ENCODE data around the gene PRKG1. TPM values are rescaled to one million over a fixed set of nuclear protein-coding genes. Genes with fewer than 3 reads are reported as not detected.

Gene PRKG1
- total and polyA plus RNA-seq, 2 experiments from 2014 or later, result 18.2 to 21.1 TPM

DNA sequence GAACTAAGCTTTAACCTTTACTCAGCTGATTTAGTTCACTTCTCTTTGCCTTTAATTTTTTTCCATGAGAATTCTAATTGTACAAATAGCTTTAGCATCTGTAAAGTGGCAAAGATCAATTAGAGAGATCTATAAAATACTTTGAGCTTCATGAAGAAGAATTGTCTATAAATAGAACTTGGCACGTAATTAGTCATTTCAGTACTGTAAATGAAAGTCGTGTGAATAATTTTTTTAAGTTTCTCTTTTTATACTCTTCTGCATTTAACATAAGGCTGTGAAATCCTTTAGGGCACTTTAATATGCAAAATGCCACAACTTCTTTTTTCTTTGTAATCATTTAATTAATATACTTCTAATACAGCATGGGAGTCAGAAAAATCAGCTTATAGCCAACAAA, 447.3 kb downstream of the PRKG1 start:
- Histone ChIP-seq H3K4me2 (no peak overlapping the region), H3K4me1 (ENCODE audit: insufficient read depth) (peaks cover 7% of the 10 kb centered on the region), H2AFZ (no peak overlapping the region), H3K27me3 (ENCODE audit: insufficient read depth) (no peaks in the 10 kb centered on the region), H3K9me2 (ENCODE audit: insufficient read depth) (no peaks in the 10 kb centered on the region), H3K27ac (ENCODE audit: low read depth) (no peak overlapping the region), H3K4me3 (no peak overlapping the region), H4K20me1 (replicated peaks; ENCODE audit: insufficient read depth) (no peaks in the 10 kb centered on the region), H3K36me3 (ENCODE audit: insufficient read depth) (no peaks in the 10 kb centered on the region), H3F3A (replicated peaks; ENCODE audit: low read depth) (no peaks in the 10 kb centered on the region), H3K79me2 (replicated peaks; ENCODE audit: insufficient read depth) (no peaks in the 10 kb centered on the region)
- H3K27me3 Mint-ChIP-seq (ENCODE audit: insufficient read depth, low read depth, poor library complexity), result no peaks in the 10 kb centered on the region
- no peaks in the 10 kb centered on the region for H3K36me3 Mint-ChIP-seq (ENCODE audit: low read depth)
- ATAC-seq (no peak), DNase-seq (ENCODE audit: low spot score) (no peak)
- H3K27ac Mint-ChIP-seq, result no peak overlapping the region
- H3K9me3 Mint-ChIP-seq, result no peaks in the 10 kb centered on the region; the same call in 2 of the 3 replicates
- TF ChIP-seq STAT1 (IDR thresholded peaks at IDR 0.05; ENCODE audit: unreplicated experiment) (no peak), POLR2AphosphoS5 (IDR thresholded peaks at IDR 0.05; ENCODE audit: low read depth) (no peak), CREB1 (CRISPR knock-in tag; IDR thresholded peaks at IDR 0.05; ENCODE audit: low read depth) (no peak), JUNB (IDR thresholded peaks at IDR 0.05; ENCODE audit: unreplicated experiment) (no peak), EZH2 (IDR thresholded peaks at IDR 0.05; ENCODE audit: low read depth, unreplicated experiment) (no peak), ZNF331 (CRISPR knock-in tag; IDR thresholded peaks at IDR 0.05; ENCODE audit: low read depth) (no peak), EZH2phosphoT487 (IDR thresholded peaks at IDR 0.05; ENCODE audit: unreplicated experiment) (no peak)
- TF ChIP-seq, protein P1, sequence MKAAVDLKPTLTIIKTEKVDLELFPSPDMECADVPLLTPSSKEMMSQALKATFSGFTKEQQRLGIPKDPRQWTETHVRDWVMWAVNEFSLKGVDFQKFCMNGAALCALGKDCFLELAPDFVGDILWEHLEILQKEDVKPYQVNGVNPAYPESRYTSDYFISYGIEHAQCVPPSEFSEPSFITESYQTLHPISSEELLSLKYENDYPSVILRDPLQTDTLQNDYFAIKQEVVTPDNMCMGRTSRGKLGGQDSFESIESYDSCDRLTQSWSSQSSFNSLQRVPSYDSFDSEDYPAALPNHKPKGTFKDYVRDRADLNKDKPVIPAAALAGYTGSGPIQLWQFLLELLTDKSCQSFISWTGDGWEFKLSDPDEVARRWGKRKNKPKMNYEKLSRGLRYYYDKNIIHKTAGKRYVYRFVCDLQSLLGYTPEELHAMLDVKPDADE (IDR thresholded peaks at IDR 0.05), result no peak
- TF ChIP-seq, protein P2, sequence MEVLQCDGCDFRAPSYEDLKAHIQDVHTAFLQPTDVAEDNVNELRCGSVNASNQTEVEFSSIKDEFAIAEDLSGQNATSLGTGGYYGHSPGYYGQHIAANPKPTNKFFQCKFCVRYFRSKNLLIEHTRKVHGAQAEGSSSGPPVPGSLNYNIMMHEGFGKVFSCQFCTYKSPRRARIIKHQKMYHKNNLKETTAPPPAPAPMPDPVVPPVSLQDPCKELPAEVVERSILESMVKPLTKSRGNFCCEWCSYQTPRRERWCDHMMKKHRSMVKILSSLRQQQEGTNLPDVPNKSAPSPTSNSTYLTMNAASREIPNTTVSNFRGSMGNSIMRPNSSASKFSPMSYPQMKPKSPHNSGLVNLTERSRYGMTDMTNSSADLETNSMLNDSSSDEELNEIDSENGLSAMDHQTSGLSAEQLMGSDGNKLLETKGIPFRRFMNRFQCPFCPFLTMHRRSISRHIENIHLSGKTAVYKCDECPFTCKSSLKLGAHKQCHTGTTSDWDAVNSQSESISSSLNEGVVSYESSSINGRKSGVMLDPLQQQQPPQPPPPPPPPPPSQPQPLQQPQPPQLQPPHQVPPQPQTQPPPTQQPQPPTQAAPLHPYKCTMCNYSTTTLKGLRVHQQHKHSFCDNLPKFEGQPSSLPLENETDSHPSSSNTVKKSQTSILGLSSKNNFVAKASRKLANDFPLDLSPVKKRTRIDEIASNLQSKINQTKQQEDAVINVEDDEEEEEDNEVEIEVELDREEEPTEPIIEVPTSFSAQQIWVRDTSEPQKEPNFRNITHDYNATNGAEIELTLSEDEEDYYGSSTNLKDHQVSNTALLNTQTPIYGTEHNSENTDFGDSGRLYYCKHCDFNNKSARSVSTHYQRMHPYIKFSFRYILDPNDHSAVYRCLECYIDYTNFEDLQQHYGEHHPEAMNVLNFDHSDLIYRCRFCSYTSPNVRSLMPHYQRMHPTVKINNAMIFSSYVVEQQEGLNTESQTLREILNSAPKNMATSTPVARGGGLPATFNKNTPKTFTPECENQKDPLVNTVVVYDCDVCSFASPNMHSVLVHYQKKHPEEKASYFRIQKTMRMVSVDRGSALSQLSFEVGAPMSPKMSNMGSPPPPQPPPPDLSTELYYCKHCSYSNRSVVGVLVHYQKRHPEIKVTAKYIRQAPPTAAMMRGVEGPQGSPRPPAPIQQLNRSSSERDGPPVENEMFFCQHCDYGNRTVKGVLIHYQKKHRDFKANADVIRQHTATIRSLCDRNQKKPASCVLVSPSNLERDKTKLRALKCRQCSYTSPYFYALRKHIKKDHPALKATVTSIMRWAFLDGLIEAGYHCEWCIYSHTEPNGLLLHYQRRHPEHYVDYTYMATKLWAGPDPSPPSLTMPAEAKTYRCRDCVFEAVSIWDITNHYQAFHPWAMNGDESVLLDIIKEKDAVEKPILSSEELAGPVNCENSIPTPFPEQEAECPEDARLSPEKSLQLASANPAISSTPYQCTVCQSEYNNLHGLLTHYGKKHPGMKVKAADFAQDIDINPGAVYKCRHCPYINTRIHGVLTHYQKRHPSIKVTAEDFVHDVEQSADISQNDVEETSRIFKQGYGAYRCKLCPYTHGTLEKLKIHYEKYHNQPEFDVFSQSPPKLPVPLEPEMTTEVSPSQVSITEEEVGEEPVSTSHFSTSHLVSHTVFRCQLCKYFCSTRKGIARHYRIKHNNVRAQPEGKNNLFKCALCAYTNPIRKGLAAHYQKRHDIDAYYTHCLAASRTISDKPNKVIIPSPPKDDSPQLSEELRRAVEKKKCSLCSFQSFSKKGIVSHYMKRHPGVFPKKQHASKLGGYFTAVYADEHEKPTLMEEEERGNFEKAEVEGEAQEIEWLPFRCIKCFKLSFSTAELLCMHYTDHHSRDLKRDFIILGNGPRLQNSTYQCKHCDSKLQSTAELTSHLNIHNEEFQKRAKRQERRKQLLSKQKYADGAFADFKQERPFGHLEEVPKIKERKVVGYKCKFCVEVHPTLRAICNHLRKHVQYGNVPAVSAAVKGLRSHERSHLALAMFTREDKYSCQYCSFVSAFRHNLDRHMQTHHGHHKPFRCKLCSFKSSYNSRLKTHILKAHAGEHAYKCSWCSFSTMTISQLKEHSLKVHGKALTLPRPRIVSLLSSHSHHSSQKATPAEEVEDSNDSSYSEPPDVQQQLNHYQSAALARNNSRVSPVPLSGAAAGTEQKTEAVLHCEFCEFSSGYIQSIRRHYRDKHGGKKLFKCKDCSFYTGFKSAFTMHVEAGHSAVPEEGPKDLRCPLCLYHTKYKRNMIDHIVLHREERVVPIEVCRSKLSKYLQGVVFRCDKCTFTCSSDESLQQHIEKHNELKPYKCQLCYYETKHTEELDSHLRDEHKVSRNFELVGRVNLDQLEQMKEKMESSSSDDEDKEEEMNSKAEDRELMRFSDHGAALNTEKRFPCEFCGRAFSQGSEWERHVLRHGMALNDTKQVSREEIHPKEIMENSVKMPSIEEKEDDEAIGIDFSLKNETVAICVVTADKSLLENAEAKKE (CRISPR knock-in tag; IDR thresholded peaks at IDR 0.05), result no peak
- TF ChIP-seq, protein P3, sequence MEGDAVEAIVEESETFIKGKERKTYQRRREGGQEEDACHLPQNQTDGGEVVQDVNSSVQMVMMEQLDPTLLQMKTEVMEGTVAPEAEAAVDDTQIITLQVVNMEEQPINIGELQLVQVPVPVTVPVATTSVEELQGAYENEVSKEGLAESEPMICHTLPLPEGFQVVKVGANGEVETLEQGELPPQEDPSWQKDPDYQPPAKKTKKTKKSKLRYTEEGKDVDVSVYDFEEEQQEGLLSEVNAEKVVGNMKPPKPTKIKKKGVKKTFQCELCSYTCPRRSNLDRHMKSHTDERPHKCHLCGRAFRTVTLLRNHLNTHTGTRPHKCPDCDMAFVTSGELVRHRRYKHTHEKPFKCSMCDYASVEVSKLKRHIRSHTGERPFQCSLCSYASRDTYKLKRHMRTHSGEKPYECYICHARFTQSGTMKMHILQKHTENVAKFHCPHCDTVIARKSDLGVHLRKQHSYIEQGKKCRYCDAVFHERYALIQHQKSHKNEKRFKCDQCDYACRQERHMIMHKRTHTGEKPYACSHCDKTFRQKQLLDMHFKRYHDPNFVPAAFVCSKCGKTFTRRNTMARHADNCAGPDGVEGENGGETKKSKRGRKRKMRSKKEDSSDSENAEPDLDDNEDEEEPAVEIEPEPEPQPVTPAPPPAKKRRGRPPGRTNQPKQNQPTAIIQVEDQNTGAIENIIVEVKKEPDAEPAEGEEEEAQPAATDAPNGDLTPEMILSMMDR (conservative IDR thresholded peaks at IDR 0.05; ENCODE audit: low read depth in 2 of 2), result no peak
- peaks cover 7% of the 10 kb centered on the region for H3K4me1 Mint-ChIP-seq
- H3K4me3 Mint-ChIP-seq, result no peak overlapping the region

Measured in GM23338 (cell line).